Activated CD8-positive, alpha-beta T cell treated with anti-CD3 and anti-CD28 coated beads for 36 hours (primary cell): ENCODE data around the gene CCL24. TPM values are rescaled to one million over a fixed set of nuclear protein-coding genes. Genes with fewer than 3 reads are reported as not detected.
"Not testable (repeated sequence)": the region's sequence is repeated elsewhere in the genome, so short reads cannot be mapped to it uniquely, and the experiment has no call there.

Experiments used
- ATAC-seq: fragments of 200-7000 bp; cut with Tn5 transposase; one replicate; pipeline ENCODE4 v1.10.0; 2021; ENCODE audit warnings: mild to moderate bottlenecking, moderate library complexity
- CTCF ChIA-PET: fragments of 350-600 bp; sonication (Branson Sonifier 250); formaldehyde crosslinking; loops from one replicate; lab custom pipeline; 2021; ENCODE audit warnings: antibody characterized with exemption; lab: Charles Lee
- POLR2A ChIA-PET: fragments of 350-600 bp; sonication (Branson Sonifier 250); formaldehyde crosslinking; loops from one replicate; lab custom pipeline; 2021; ENCODE audit warnings: antibody characterized with exemption; lab: Charles Lee
- DNase-seq: peaks from one replicate; pipeline ENCODE4 v3.0.0-alpha.2; 2020
- H3K27ac Mint-ChIP-seq: one replicate; pipeline ENCODE4 v1.8.0; 2021; ENCODE audit warnings: mild to moderate bottlenecking, mixed read lengths
- H3K27me3 Mint-ChIP-seq: one replicate; pipeline ENCODE4 v1.8.0; 2021; ENCODE audit warnings: mixed read lengths
- H3K36me3 Mint-ChIP-seq: one replicate; pipeline ENCODE4 v1.8.0; 2021; ENCODE audit warnings: low read depth, mixed read lengths
- H3K4me1 Mint-ChIP-seq: one replicate; pipeline ENCODE4 v1.8.0; 2021; ENCODE audit warnings: low read depth, mixed read lengths
- H3K4me3 Mint-ChIP-seq: one replicate; pipeline ENCODE4 v1.8.0; 2021; ENCODE audit warnings: mild to moderate bottlenecking, moderate library complexity, mixed read lengths
- H3K9me3 Mint-ChIP-seq: one replicate; pipeline ENCODE4 v1.8.0; 2021; ENCODE audit warnings: mixed read lengths
- intact Hi-C: fragments of 100-400 bp; cut with micrococcal nuclease; formaldehyde crosslinking; loops from one replicate; pipeline ENCODE4 v1.10.0; 2022
- total RNA-seq, 2 experiments: library from RNA; stranded (reverse); gene quantifications; one replicate each; pipeline ENCODE4 v1.2.3, GENCODE V29; 2021
- TF ChIP-seq, protein P1 (sequence below): fragments of 200-600 bp; IDR thresholded peaks from one replicate; pipeline ENCODE4 v1.8.0; 2022; ENCODE audit warnings: antibody characterized with exemption, mild to moderate bottlenecking

The CCL24 gene
- total RNA-seq, 2 experiments from 2014 or later: not detected

DNA sequence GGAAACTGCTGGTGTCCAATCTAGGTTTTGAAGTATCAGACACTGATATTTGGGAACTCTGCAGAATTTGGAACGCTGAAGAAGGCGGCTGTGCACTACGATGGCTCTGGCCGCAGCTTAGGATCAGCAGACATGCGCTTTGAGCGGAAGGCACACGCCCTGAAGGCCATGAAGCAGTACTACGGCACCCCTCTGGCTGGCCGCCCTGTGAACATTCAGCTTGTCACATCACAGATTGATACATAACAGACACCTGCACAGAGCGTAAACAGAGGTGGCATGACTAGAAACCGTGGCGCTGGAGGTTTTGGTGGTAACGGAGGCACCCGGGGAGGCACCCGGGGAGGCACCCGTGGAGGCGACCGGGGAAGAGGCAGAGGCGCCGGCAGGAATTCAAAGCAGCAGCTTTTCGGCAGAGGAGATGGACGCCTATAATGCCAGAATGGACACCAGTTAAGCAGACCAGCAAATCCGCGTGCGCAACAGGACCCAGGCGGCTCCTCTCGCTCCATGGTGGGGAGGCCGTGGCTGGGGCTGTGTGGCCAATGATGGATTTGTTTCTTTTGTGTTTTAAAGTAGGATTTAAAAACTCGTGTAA, 22.2 kb upstream of the CCL24 start:
- Mint-ChIP-seq H3K27me3 (no peaks in the 10 kb centered on the region), H3K36me3 (no peaks in the 10 kb centered on the region), H3K4me3 (no peak overlapping the region), H3K4me1 (no peaks in the 10 kb centered on the region), H3K27ac (no peak overlapping the region), H3K9me3 (no peaks in the 10 kb centered on the region)
- no peak for ATAC-seq
- POLR2A ChIA-PET: no interaction called here
- CTCF ChIA-PET: no interaction called here
- no peak for DNase-seq
- TF ChIP-seq, protein P1, sequence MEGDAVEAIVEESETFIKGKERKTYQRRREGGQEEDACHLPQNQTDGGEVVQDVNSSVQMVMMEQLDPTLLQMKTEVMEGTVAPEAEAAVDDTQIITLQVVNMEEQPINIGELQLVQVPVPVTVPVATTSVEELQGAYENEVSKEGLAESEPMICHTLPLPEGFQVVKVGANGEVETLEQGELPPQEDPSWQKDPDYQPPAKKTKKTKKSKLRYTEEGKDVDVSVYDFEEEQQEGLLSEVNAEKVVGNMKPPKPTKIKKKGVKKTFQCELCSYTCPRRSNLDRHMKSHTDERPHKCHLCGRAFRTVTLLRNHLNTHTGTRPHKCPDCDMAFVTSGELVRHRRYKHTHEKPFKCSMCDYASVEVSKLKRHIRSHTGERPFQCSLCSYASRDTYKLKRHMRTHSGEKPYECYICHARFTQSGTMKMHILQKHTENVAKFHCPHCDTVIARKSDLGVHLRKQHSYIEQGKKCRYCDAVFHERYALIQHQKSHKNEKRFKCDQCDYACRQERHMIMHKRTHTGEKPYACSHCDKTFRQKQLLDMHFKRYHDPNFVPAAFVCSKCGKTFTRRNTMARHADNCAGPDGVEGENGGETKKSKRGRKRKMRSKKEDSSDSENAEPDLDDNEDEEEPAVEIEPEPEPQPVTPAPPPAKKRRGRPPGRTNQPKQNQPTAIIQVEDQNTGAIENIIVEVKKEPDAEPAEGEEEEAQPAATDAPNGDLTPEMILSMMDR: no peak
- intact Hi-C loops: no loop called here

DNA sequence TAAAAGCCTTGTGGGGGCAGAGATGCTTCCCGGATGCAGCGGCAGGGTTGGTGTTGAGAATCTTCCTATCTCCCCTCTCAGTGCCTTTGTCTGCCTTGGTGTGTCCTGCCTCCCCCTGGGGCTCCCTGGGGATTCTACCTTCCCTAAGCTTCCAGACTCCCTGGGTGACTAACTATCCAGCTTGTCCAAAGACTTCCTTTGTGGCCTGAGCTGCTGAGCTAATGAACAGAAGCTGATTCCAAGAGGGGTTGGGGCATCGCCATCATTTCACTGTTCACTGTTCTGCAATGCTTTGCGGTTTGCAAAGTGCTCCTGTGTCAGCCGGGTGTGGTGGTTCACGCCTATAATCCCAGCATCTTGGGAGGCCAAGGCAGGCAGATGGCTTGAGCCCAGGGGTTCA, 20.1 kb upstream of the CCL24 start:
- ATAC-seq, DNase-seq, H3K9me3 Mint-ChIP-seq, H3K27me3 Mint-ChIP-seq, H3K36me3 Mint-ChIP-seq, H3K27ac Mint-ChIP-seq, H3K4me3 Mint-ChIP-seq, POLR2A ChIA-PET, CTCF ChIA-PET, intact Hi-C loops, H3K4me1 Mint-ChIP-seq: not testable (repeated sequence)

DNA sequence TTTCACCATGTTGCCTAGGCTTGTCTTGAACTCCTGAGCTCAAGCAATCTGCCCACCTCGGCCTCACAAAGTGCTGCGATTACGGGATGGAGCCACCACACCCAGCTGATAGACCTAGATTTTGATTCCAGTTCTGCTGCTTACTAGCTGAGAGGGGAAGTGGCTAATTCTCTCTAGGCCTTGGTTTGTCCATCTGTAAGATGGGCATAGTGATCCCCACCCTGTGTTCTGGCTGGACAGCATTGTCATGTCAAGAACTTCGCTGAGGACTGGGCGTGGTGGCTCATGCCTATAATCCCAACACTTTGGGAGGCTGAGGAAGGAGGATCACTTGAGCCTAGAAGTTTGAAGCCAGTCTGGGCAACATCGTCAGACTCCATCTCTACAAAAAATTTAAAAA, 17.4 kb upstream of the CCL24 start:
- ATAC-seq (no peak), DNase-seq (no peak)
- ChIA-PET POLR2A (no interaction called here), CTCF (no interaction called here)
- no peaks in the 10 kb centered on the region for H3K27me3 Mint-ChIP-seq
- intact Hi-C loops: no loop called here
- TF ChIP-seq, protein P1: no peak
- no peaks in the 10 kb centered on the region for H3K4me1 Mint-ChIP-seq
- no peaks in the 10 kb centered on the region for H3K36me3 Mint-ChIP-seq
- no peak overlapping the region for H3K27ac Mint-ChIP-seq
- H3K4me3 Mint-ChIP-seq: no peak overlapping the region
- no peaks in the 10 kb centered on the region for H3K9me3 Mint-ChIP-seq

DNA sequence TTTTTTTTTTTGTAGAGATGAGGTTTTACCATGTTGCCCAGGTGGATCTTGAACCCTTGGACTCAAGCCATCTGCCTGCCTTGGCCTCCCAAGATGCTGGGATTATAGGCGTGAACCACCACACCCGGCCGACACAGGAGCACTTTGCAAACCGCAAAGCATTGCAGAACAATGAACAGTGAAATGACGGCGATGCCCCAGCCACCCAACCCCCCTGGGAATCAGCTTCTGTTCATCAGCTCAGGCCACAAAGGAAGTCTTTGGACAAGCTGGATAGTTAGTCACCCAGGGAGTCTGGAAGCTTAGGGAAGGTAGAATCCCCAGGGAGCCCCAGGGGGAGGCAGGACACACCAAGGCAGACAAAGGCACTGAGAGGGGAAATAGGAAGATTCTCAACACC, 16.1 kb upstream of the CCL24 start:
- not testable (repeated sequence) for H3K27me3 Mint-ChIP-seq
- POLR2A ChIA-PET: interaction anchor here (0.9 kb wide), 1 partner anchor 13 kb away, joined by 3 read pairs; no protein-coding TSS in a partner anchor

DNA sequence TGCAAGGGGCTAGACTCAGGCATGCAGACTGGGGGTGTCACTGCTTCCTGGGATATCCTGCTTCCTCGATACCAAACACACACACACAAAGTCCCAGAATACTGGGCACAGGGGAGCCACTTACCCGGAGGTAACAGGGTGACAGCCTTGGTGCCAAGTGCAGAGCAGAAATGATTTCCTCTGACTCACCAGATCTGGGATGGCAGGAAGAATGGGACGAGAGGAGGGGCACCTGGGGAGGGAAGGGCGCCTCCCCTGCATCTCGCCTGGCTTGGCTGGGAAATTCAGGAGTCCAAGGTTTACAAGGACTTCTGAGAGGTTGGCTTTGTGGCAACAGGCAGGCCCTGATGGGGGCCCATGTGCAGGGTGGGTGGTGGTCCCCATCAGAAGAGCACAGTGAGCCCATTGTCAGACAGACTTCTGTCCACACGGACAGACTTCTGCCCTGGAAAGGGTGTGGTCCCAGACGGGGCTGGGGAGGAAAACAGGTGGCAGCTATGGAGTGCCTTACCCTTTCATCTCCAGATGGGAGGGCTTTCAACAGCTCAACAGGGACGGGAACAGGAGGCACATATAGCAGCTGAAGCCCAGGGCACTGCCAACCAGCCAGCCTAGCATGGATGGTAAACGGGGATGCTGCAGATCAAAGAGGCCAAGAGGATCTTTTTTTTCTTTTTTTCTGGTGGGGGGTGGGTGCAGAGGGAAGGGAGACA, 9.7 kb upstream of the CCL24 start:
- DNase-seq: no peak
- CTCF ChIA-PET: no interaction called here
- POLR2A ChIA-PET: no interaction called here
- no peaks in the 10 kb centered on the region for H3K9me3 Mint-ChIP-seq
- ATAC-seq: no peak
- no peaks in the 10 kb centered on the region for H3K27me3 Mint-ChIP-seq
- H3K27ac Mint-ChIP-seq: no peak overlapping the region
- intact Hi-C loops: no loop called here
- TF ChIP-seq, protein P1: no peak
- H3K4me3 Mint-ChIP-seq: no peak overlapping the region
- H3K36me3 Mint-ChIP-seq: no peaks in the 10 kb centered on the region
- H3K4me1 Mint-ChIP-seq: no peaks in the 10 kb centered on the region

More for the DNA sequence above, 16.1 kb upstream of the CCL24 start:
- H3K4me3 Mint-ChIP-seq, H3K4me1 Mint-ChIP-seq, intact Hi-C loops, CTCF ChIA-PET, H3K9me3 Mint-ChIP-seq, DNase-seq, H3K27ac Mint-ChIP-seq, ATAC-seq, H3K36me3 Mint-ChIP-seq: not testable (repeated sequence)

DNA sequence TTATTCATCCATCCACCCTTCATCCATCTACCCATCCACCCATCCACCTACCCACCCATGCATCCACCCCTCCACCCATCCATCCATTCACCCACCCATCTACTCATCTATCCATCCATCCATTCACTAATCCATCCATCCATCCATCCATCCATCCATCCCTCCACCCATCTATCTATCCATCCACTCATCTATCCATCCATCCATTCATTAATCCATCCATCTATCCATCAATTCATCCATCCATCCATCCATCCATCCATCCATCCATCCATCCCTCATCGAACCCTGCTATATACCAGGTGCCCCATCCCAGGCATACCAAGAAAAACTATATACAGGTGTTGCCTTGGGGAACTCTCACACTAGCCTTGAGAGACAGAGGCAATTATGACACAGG, 7.1 kb upstream of the CCL24 start:
- Mint-ChIP-seq H3K27me3 (no peaks in the 10 kb centered on the region), H3K4me1 (peaks cover 2% of the 10 kb centered on the region), H3K9me3 (no peaks in the 10 kb centered on the region), H3K36me3 (no peaks in the 10 kb centered on the region), H3K27ac (no peak overlapping the region), H3K4me3 (no peak overlapping the region)
- TF ChIP-seq, protein P1: no peak
- no peak for ATAC-seq
- ChIA-PET CTCF (no interaction called here), POLR2A (no interaction called here)
- intact Hi-C loops: no loop called here
- no peak for DNase-seq
